Nephron progenitor cell (in vitro differentiated cells): ENCODE data around the gene BPIFB6.

Experiments used
- DNase-seq: peaks from one replicate; pipeline ENCODE4 v3.0.0; 2021
- H3K27ac Mint-ChIP-seq: 2 replicates; pipeline ENCODE4 v1.8.0; 2021; ENCODE audit warnings: mild to moderate bottlenecking, moderate library complexity, mixed read lengths
- H3K27me3 Mint-ChIP-seq: 2 replicates; pipeline ENCODE4 v1.8.0; 2021; ENCODE audit warnings: mild to moderate bottlenecking, low read depth, mixed read lengths; ENCODE audit not compliant: poor library complexity
- H3K36me3 Mint-ChIP-seq: 2 replicates; pipeline ENCODE4 v1.8.0; 2021; ENCODE audit warnings: low read depth, mixed read lengths
- H3K4me1 Mint-ChIP-seq: 2 replicates; pipeline ENCODE4 v1.8.0; 2021; ENCODE audit warnings: mixed read lengths
- H3K4me3 Mint-ChIP-seq: 2 replicates; pipeline ENCODE4 v1.8.0; 2021; ENCODE audit warnings: mild to moderate bottlenecking, moderate library complexity, mixed read lengths
- H3K9me3 Mint-ChIP-seq: 2 replicates; pipeline ENCODE4 v1.8.0; 2021; ENCODE audit warnings: mild to moderate bottlenecking, moderate library complexity, mixed read lengths
- TF ChIP-seq, protein P1 (sequence below): fragments of 200-600 bp; sonication (generic); IDR thresholded peaks from 2 replicates; pipeline ENCODE4 v1.5.0; 2021; ENCODE audit warnings: antibody characterized with exemption

Gene BPIFB6

DNA sequence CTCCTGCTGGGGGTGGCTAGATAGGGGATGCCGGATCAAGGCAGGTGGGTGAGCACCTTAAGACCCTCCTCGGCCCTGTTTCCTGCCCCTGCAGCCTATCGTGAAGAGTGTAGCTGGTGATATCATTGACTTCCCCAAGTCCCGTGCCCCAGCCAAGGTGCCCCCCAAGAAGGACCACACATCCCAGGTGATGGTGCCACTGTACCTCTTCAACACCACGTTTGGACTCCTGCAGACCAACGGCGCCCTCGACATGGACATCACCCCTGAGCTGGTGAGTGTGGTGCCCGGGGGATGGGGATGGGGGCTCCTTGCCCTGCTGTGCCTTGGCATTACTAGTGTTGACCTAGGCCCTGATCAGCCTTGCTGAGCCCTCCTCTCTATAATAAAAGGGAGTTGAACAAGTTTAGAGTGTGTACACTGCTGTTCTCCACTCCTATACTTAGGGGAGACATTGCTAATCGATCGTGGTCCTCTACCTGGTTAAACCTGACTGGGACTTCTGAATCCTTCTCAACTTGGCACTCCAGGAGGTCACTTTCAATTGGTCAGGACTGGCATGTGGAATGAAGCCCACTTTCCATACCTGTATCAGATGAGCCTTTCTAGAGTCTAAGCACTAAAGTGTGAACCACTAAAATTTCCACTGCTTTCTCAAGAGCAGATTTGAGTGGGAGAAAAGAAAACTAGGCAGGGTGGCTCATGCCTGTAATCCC is 33.3 kb downstream of the BPIFB6 start:
- Mint-ChIP-seq H3K9me3 (no peaks in the 10 kb centered on the region), H3K36me3 (no peaks in the 10 kb centered on the region), H3K27me3 (peaks cover 14% of the 10 kb centered on the region), H3K4me1 (peaks cover 4% of the 10 kb centered on the region), H3K27ac (no peak overlapping the region), H3K4me3 (no peak overlapping the region)
- TF ChIP-seq, protein P1, sequence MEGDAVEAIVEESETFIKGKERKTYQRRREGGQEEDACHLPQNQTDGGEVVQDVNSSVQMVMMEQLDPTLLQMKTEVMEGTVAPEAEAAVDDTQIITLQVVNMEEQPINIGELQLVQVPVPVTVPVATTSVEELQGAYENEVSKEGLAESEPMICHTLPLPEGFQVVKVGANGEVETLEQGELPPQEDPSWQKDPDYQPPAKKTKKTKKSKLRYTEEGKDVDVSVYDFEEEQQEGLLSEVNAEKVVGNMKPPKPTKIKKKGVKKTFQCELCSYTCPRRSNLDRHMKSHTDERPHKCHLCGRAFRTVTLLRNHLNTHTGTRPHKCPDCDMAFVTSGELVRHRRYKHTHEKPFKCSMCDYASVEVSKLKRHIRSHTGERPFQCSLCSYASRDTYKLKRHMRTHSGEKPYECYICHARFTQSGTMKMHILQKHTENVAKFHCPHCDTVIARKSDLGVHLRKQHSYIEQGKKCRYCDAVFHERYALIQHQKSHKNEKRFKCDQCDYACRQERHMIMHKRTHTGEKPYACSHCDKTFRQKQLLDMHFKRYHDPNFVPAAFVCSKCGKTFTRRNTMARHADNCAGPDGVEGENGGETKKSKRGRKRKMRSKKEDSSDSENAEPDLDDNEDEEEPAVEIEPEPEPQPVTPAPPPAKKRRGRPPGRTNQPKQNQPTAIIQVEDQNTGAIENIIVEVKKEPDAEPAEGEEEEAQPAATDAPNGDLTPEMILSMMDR = no peak
- no peak for DNase-seq

DNA sequence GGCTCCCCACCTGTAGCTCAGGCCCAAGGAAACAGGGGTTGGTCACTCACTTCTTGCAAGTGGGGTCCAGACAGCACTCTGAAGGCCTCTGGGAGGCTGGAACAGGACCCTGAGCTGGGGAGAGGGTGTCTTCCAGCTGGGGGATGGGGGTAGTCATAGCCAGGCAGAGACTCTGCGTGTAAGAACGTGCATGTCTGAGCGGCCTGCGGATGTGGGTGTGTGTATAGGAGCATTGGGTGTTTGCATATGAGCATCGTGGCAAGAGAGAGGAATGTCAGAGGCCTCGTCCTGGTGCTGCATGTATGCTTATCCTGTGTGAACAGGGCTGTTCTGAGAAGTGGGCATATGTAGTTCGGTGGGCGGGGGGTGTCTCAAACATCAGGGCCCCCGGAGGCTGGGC is 34.3 kb downstream of the BPIFB6 start:
- Mint-ChIP-seq H3K4me1 (peaks cover 4% of the 10 kb centered on the region), H3K27ac (no peak overlapping the region)
- TF ChIP-seq, protein P1 = no peak

DNA sequence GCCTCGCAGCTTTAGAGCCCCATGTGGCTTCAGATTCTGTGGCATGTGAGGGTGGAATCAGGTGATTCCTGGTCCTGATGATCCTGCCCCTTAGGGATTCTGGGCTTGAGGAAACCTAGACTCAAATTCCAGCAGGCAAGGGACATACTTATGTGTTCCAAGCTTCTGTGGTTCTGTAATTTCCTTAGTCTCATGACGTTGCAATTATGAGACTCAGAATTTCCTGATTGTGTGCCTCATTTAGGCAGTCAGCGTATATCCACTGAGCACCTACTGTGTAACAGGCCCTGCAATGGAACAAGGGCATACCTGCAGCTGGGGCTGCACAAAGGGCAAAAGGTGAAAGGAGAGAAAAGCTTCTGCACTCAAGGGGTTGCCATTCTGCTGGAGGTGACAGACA is 36.4 kb downstream of the BPIFB6 start:
- Mint-ChIP-seq H3K9me3 (no peaks in the 10 kb centered on the region), H3K27me3 (peaks cover 17% of the 10 kb centered on the region), H3K4me1 (no peaks in the 10 kb centered on the region), H3K36me3 (no peaks in the 10 kb centered on the region), H3K27ac (no peak overlapping the region), H3K4me3 (no peak overlapping the region)
- no peak for DNase-seq
- TF ChIP-seq, protein P1 = no peak

More for the DNA sequence above, 34.3 kb downstream of the BPIFB6 start:
- Mint-ChIP-seq H3K27me3 (peaks cover 14% of the 10 kb centered on the region), H3K36me3 (no peaks in the 10 kb centered on the region), H3K4me3 (no peak overlapping the region), H3K9me3 (no peaks in the 10 kb centered on the region)
- DNase-seq = no peak

DNA sequence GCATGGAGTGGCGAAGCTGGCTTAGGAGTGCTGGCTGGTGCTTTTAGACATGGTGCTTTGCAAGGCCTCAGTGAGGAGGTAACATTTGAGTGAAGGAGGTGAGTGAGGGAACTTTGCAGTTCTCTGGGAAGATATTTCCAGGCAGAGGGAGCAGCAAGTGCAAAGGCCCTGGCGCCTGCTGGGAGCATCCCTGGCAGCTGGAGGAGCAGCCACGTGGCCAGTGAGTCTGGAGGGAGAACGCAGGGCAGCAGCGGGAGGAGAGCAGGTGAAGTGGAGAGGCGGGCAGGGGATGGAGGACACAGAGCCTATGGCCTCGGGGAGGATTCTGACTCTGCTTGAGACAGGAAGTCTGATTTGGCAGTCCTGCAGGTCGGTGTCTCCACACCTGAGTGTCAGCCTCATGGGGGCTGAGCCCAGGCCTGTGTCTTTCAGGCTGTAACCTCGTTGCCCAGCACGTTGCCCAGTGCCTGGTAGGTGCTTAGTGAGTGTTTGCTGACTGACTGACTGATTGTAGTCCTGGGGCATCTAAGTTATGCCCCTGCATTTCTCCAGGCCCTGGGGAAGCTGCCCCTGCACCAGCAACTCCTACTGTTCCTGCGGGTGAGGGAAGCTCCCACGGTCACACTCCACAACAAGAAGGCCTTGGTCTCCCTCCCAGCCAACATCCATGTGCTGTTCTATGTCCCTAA is 36.9 kb downstream of the BPIFB6 start:
- H3K4me1 Mint-ChIP-seq = no peaks in the 10 kb centered on the region
- H3K27ac Mint-ChIP-seq = no peak overlapping the region
- H3K36me3 Mint-ChIP-seq = no peaks in the 10 kb centered on the region
- DNase-seq = no peak
- no peaks in the 10 kb centered on the region for H3K9me3 Mint-ChIP-seq
- H3K27me3 Mint-ChIP-seq = peaks cover 18% of the 10 kb centered on the region
- no peak overlapping the region for H3K4me3 Mint-ChIP-seq
- TF ChIP-seq, protein P1 = no peak

DNA sequence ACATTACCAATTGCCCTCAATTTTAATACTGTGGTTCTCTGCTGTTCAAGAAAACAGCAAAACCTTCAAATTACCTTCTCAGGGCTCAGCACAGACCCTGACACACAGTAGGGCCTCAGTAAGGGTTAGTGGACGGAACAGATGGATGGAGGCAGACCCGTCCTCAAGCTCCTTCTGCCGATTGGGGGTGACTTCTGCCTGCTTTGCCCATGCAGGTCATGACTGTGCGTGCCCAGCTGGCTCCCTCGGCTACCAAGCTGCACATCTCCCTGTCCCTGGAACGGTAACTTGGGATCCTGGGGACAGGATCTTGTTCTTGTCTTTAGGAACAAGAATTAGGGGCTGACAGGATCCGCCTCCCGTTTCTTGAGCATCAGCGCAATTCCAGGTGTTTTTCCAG is 38.2 kb downstream of the BPIFB6 start:
- Mint-ChIP-seq H3K9me3 (no peaks in the 10 kb centered on the region), H3K4me1 (no peaks in the 10 kb centered on the region), H3K36me3 (no peaks in the 10 kb centered on the region), H3K27me3 (peaks cover 23% of the 10 kb centered on the region), H3K4me3 (no peak overlapping the region), H3K27ac (no peak overlapping the region)
- no peak for DNase-seq
- TF ChIP-seq, protein P1 = no peak
